ENCODE data around the gene JAK2. TPM values are rescaled to one million over a fixed set of nuclear protein-coding genes. Genes with fewer than 3 reads are reported as not detected.

JAK2 gene
- total and polyA plus RNA-seq, 9 of the 15 experiments (the other 6 are each of a cell fraction or from before 2014, with no cell fraction given): 4.7 to 23.4 (median 15.3) TPM

DNA sequence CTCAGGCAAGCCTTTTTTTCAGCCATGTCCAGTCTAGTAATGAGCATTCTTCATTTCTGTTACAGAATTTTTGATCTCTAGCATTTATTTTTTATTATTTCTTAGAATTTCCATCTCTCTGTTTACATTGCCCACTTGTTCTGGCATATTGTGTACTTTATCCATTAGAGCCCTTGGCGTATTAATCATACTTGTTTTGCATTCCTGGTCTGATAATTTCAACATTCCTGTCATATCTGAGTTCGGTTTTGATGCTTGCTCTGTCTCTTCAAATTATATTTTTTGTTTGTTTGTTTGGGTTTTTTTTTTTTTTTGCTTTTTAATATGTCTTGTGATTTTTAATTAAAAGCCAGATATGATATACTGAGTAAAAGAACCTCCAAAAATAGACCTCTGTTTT lies 23.0 kb upstream of the JAK2 start:
- Histone ChIP-seq H3K9ac (ENCODE audit: insufficient read depth in 1 of 2, low read depth in 2 of 2, low read length in 2 of 2) (no peak overlapping the region), H3K4me2 (ENCODE audit: insufficient read depth, low read length) (no peak overlapping the region), H2AFZ (ENCODE audit: low read depth, low read length) (no peak overlapping the region), H3K79me2 (ENCODE audit: control insufficient read depth, insufficient read depth, low read length) (no peaks in the 10 kb centered on the region), H3K9me3 (replicated peaks; ENCODE audit: control insufficient read depth, insufficient read depth, low read depth, low read length) (no peaks in the 10 kb centered on the region), H4K20me1 (replicated peaks; ENCODE audit: control insufficient read depth, insufficient read depth, low read length) (no peaks in the 10 kb centered on the region), H3K36me3 (ENCODE audit: control insufficient read depth, insufficient read depth, low read length) (no peaks in the 10 kb centered on the region), H3K9me1 (ENCODE audit: control insufficient read depth, insufficient read depth, low read length) (no peaks in the 10 kb centered on the region), H3K4me1 (replicated peaks in 1 of 2; ENCODE audit: control insufficient read depth in 2 of 2, insufficient read depth in 2 of 2, low read length in 2 of 2) (peaks cover 0 to 4% of the 10 kb centered on the region in 2 experiments; a peak in 2 of 5 replicates), H3K27me3 (ENCODE audit: control insufficient read depth in 2 of 2, insufficient read depth in 2 of 2, low read length in 2 of 2) (no peaks in the 10 kb centered on the region), H3K4me3 (no peak overlapping the region), H3K27ac (ENCODE audit: extremely low read depth, low read depth, low read length) (no peak overlapping the region)
- CTCF ChIA-PET (ENCODE audit: low intra/inter-chr PET ratio): no interaction called here
- intact Hi-C loops (cut with micrococcal nuclease) (no loop called here), in situ Hi-C loops (cut with MboI) (no loop called here)
- no peak for TF ChIP-seq TAF9B (IDR thresholded peaks at IDR 0.05; ENCODE audit: partially characterized antibody)
- no peak for TF ChIP-seq NFE2L1 (tag; IDR thresholded peaks at IDR 0.05; ENCODE audit: borderline replicate concordance, low read depth)
- TF ChIP-seq NR2C2 (CRISPR knock-in tag; IDR thresholded peaks at IDR 0.05): no peak
- no peak for TF ChIP-seq NR2C2 (tag; IDR thresholded peaks at IDR 0.05)
- no peak for TF ChIP-seq NCOR1 (IDR thresholded peaks at IDR 0.05)
- TF ChIP-seq ZSCAN29 (IDR thresholded peaks at IDR 0.05): no peak
- TF ChIP-seq MAZ (CRISPR knock-in tag; conservative IDR thresholded peaks at IDR 0.05 in 1 of 2, IDR thresholded peaks at IDR 0.05 in 1 of 2): no peak
- TF ChIP-seq EP300 (IDR thresholded peaks at IDR 0.05; ENCODE audit: low read length): no peak
- no peak for TF ChIP-seq ZNF766 (CRISPR knock-in tag; conservative IDR thresholded peaks at IDR 0.05)
- FAIRE-seq (no peak), DNase-seq (ENCODE audit: extremely low read depth in 1 of 4, low spot score in 3 of 4) (no peak), ATAC-seq (no peak)
- POLR2A ChIA-PET: no interaction called here
- whole genome bisulfite sequencing (ENCODE audit: insufficient coverage, low coverage, missing lambda C conversion rate): 90% methylated on average over 2 of the region's 2 CpGs
- no TSS peak for BruUV-seq (replicated peaks)
